Measurements from ENCODE around the gene MRPS18A. TPM values are rescaled to one million over a fixed set of nuclear protein-coding genes. Genes with fewer than 3 reads are reported as not detected.

MRPS18A gene
- total and polyA plus RNA-seq, 9 of the 15 experiments (the other 6 are each of a cell fraction or from before 2014, with no cell fraction given): 87.5 to 243 (median 125) TPM

DNA sequence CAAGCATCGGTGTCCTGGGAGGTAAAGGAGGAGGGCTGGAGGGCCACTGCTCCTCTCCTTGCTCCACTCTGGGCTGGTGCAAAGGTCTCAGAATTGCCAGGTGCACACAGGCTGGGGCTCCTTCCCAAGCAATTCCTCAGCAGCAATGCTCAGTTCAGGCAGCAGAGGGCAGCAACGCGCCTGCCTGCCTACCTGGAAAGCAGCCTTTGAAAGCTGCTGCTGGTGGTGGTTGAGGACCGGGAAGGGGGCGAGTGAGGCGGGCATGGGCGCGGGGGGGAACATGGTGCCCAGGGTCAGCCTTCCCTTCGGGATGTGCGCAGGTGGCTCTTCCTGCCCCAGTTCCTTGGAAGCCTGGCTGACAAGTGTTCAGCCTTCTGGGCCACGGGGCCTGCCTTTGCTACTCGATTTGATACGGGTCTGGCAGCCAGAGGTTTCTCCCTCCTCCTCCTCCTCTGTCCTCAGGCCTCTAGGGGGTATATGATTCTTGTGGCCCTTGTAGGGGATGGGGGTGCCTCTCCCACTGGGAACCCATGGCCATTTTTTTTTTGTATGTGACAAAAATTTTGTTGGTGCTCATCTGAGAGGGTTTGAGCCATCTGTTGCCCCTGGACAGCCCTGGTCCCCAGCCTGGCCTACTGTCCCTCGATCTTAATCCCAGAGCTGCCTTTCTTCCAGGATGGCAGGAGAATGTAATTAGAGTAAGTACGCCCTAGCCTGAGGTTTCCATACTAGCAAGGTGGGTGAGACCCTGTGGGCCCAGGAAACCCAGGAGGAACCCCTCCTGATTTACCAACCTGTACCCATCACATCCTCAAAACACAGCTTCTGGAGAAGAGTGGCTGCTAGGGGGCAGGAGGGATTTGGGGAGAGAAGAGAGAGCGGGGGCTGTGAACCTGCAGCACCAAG lies 20.1 kb downstream of the MRPS18A start (continued):
- TF ChIP-seq CXXC5 (CRISPR knock-in tag; IDR thresholded peaks at IDR 0.05) (peak; percentile 39; the same call in 1 of the 2 replicates), NRF1 (conservative IDR thresholded peaks at IDR 0.05 in 1 of 2, IDR thresholded peaks at IDR 0.05 in 1 of 2) (peak; percentile 15 to 42; a peak in 1 of 4 replicates), ZNF695 (CRISPR knock-in tag; IDR thresholded peaks at IDR 0.05) (0 out of 2 replicates have a peak, but pooled peaks have one; percentile 67), DNMT1 (IDR thresholded peaks at IDR 0.05) (no peak), NCOA2 (IDR thresholded peaks at IDR 0.05; ENCODE audit: partially characterized antibody in 2 of 2) (no peak), YY1 (IDR thresholded peaks at IDR 0.05; ENCODE audit: borderline replicate concordance in 1 of 3, control insufficient read depth in 1 of 3, extremely low read depth in 1 of 3, insufficient read depth in 3 of 3, insufficient read length in 1 of 3, insufficient replicate concordance in 2 of 3, low read depth in 1 of 3, low read length in 2 of 3) (no peak), ARID2 (IDR thresholded peaks at IDR 0.05) (peak; percentile 75), RBM39 (optimal IDR thresholded peaks at IDR 0.05; ENCODE audit: low read depth, low read length) (no peak), SRF (CRISPR knock-in tag; IDR thresholded peaks at IDR 0.05) (no peak), ILF3 (IDR thresholded peaks at IDR 0.05; ENCODE audit: borderline replicate concordance) (no peak; the same call in 1 of the 2 replicates), MECOM (CRISPR knock-in tag; IDR thresholded peaks at IDR 0.05) (no peak), SRSF7 (optimal IDR thresholded peaks at IDR 0.05; ENCODE audit: low read depth, low read length) (no peak), ZNF232 (CRISPR knock-in tag; IDR thresholded peaks at IDR 0.05) (no peak), POLR3G (IDR thresholded peaks at IDR 0.05; ENCODE audit: extremely low read depth, insufficient read length, insufficient replicate concordance) (no peak), HIVEP1 (CRISPR knock-in tag; IDR thresholded peaks at IDR 0.05) (0 out of 2 replicates have a peak, but pooled peaks have one; percentile 16), EHMT2 (IDR thresholded peaks at IDR 0.05) (no peak), KDM4B (IDR thresholded peaks at IDR 0.05; ENCODE audit: borderline replicate concordance in 2 of 2, low read depth in 1 of 2) (no peak)
- TF ChIP-seq, protein P1, sequence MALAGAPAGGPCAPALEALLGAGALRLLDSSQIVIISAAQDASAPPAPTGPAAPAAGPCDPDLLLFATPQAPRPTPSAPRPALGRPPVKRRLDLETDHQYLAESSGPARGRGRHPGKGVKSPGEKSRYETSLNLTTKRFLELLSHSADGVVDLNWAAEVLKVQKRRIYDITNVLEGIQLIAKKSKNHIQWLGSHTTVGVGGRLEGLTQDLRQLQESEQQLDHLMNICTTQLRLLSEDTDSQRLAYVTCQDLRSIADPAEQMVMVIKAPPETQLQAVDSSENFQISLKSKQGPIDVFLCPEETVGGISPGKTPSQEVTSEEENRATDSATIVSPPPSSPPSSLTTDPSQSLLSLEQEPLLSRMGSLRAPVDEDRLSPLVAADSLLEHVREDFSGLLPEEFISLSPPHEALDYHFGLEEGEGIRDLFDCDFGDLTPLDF (CRISPR knock-in tag; IDR thresholded peaks at IDR 0.05): peak; percentile 57; the same call in 1 of the 2 replicates
- TF ChIP-seq, protein P2, sequence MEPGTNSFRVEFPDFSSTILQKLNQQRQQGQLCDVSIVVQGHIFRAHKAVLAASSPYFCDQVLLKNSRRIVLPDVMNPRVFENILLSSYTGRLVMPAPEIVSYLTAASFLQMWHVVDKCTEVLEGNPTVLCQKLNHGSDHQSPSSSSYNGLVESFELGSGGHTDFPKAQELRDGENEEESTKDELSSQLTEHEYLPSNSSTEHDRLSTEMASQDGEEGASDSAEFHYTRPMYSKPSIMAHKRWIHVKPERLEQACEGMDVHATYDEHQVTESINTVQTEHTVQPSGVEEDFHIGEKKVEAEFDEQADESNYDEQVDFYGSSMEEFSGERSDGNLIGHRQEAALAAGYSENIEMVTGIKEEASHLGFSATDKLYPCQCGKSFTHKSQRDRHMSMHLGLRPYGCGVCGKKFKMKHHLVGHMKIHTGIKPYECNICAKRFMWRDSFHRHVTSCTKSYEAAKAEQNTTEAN (CRISPR knock-in tag; IDR thresholded peaks at IDR 0.05): peak; percentile 10; the same call in 1 of the 2 replicates
- TF ChIP-seq, protein P3, sequence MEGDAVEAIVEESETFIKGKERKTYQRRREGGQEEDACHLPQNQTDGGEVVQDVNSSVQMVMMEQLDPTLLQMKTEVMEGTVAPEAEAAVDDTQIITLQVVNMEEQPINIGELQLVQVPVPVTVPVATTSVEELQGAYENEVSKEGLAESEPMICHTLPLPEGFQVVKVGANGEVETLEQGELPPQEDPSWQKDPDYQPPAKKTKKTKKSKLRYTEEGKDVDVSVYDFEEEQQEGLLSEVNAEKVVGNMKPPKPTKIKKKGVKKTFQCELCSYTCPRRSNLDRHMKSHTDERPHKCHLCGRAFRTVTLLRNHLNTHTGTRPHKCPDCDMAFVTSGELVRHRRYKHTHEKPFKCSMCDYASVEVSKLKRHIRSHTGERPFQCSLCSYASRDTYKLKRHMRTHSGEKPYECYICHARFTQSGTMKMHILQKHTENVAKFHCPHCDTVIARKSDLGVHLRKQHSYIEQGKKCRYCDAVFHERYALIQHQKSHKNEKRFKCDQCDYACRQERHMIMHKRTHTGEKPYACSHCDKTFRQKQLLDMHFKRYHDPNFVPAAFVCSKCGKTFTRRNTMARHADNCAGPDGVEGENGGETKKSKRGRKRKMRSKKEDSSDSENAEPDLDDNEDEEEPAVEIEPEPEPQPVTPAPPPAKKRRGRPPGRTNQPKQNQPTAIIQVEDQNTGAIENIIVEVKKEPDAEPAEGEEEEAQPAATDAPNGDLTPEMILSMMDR (IDR thresholded peaks at IDR 0.05 in 2 of 3, conservative IDR thresholded peaks at IDR 0.05 in 1 of 3; ENCODE audit: insufficient read depth in 2 of 3, low read depth in 1 of 3, low read length in 3 of 3): peak; percentile 96 to 99 (median 97)
